ENCODE results near the gene SMYD4.
A peak's percentile ranks its signal among the peaks of the same experiment; 100 is the strongest.

The SMYD4 gene

GRCh38 chr17:1782171-1782567 is 47.5 kb downstream of the SMYD4 start:
- TF ChIP-seq SPI1 (IDR thresholded peaks at IDR 0.05; ENCODE audit: borderline replicate concordance, low read depth) (no peak), POLR2AphosphoS5 (IDR thresholded peaks at IDR 0.05; ENCODE audit: low read depth) (no peak), CTCF (IDR thresholded peaks at IDR 0.05; ENCODE audit: insufficient read depth, low read length) (no peak), REST (IDR thresholded peaks at IDR 0.05; ENCODE audit: insufficient replicate concordance, low read depth) (no peak), GABPA (IDR thresholded peaks at IDR 0.05; ENCODE audit: low read depth) (no peak)
- no peak overlapping the region for H3K4me3 ChIP-seq (replicated peaks; ENCODE audit: insufficient read depth, low read length)
- H3K27me3 ChIP-seq (ENCODE audit: insufficient read depth, poor library complexity, severe bottlenecking) = no peaks in the 10 kb centered on the region
- H3K27ac ChIP-seq (replicated peaks) = peak overlapping the region; percentile 27; the same call in 1 of the 2 replicates
- DNase-seq (ENCODE audit: low read depth in 1 of 2, low spot score in 1 of 2) = no peak

- no peak overlapping the region for H3K4me3 ChIP-seq (replicated peaks; ENCODE audit: insufficient read depth, low read length)
- no peaks in the 10 kb centered on the region for H3K27me3 ChIP-seq (ENCODE audit: insufficient read depth, poor library complexity, severe bottlenecking)
- no peak overlapping the region for H3K27ac ChIP-seq (replicated peaks)
- TF ChIP-seq SPI1 (IDR thresholded peaks at IDR 0.05; ENCODE audit: borderline replicate concordance, low read depth) (no peak), REST (IDR thresholded peaks at IDR 0.05; ENCODE audit: insufficient replicate concordance, low read depth) (no peak), CTCF (IDR thresholded peaks at IDR 0.05; ENCODE audit: insufficient read depth, low read length) (no peak), POLR2AphosphoS5 (IDR thresholded peaks at IDR 0.05; ENCODE audit: low read depth) (no peak), GABPA (IDR thresholded peaks at IDR 0.05; ENCODE audit: low read depth) (no peak)
- DNase-seq (ENCODE audit: low read depth in 1 of 2, low spot score in 1 of 2) = no peak
These were observed 50.1 kb downstream of the SMYD4 start for GRCh38 chr17:1779571-1780131.

- no peak for TF ChIP-seq REST (IDR thresholded peaks at IDR 0.05; ENCODE audit: insufficient replicate concordance, low read depth)
- no peak for TF ChIP-seq GABPA (IDR thresholded peaks at IDR 0.05; ENCODE audit: low read depth)
- no peak for TF ChIP-seq SPI1 (IDR thresholded peaks at IDR 0.05; ENCODE audit: borderline replicate concordance, low read depth)
- TF ChIP-seq POLR2AphosphoS5 (IDR thresholded peaks at IDR 0.05; ENCODE audit: low read depth) = no peak
- no peak for TF ChIP-seq CTCF (IDR thresholded peaks at IDR 0.05; ENCODE audit: insufficient read depth, low read length)
- H3K27me3 ChIP-seq (ENCODE audit: insufficient read depth, poor library complexity, severe bottlenecking) = no peaks in the 10 kb centered on the region
- no peak for DNase-seq (ENCODE audit: low read depth in 1 of 2, low spot score in 1 of 2)
- H3K27ac ChIP-seq (replicated peaks) = no peak overlapping the region
- H3K4me3 ChIP-seq (replicated peaks; ENCODE audit: insufficient read depth, low read length) = no peak overlapping the region
These were observed 52.8 kb downstream of the SMYD4 start for GRCh38 chr17:1776857-1777256.
